GM23338 (cell line): ENCODE measurements around the gene OR10AD1. TPM values are rescaled to one million over a fixed set of nuclear protein-coding genes. Genes with fewer than 3 reads are reported as not detected.
A peak's percentile ranks its signal among the peaks of the same experiment; 100 is the strongest.

Source experiments
- ATAC-seq: fragments of 200-7000 bp; cut with Tn5 transposase; 3 replicates; pipeline ENCODE4 v1.9.1; 2020
- DNase-seq: peaks from one replicate; pipeline ENCODE4 v3.0.0-alpha.2; 2015; ENCODE audit warnings: low spot score
- H2AFZ ChIP-seq: fragments of 200-600 bp; sonication (generic); 2 replicates; pipeline ENCODE4 v1.8.0; 2016; ENCODE audit warnings: antibody characterized with exemption, mild to moderate bottlenecking, moderate library complexity
- H3F3A ChIP-seq: fragments of 200-600 bp; sonication (generic); replicated peaks from 2 replicates; pipeline ENCODE4 v1.8.0; 2017; ENCODE audit warnings: antibody characterized with exemption, mixed run types, low read depth
- H3K27ac ChIP-seq: fragments of 200-600 bp; sonication (generic); 2 replicates; pipeline ENCODE4 v1.6.1; 2016; ENCODE audit warnings: low read depth
- H3K27me3 ChIP-seq: fragments of 200-600 bp; sonication (generic); 2 replicates; pipeline ENCODE4 v1.8.0; 2016; ENCODE audit warnings: mild to moderate bottlenecking, mixed run types, moderate library complexity; ENCODE audit not compliant: insufficient read depth
- H3K36me3 ChIP-seq: fragments of 200-600 bp; sonication (generic); 2 replicates; pipeline ENCODE4 v1.8.0; 2016; ENCODE audit warnings: mild to moderate bottlenecking; ENCODE audit not compliant: insufficient read depth
- H3K4me1 ChIP-seq: fragments of 200-600 bp; sonication (generic); 2 replicates; pipeline ENCODE4 v1.8.0; 2016; ENCODE audit warnings: mild to moderate bottlenecking, moderate library complexity; ENCODE audit not compliant: insufficient read depth
- H3K4me2 ChIP-seq: fragments of 200-600 bp; sonication (generic); 2 replicates; pipeline ENCODE4 v1.7.1; 2017; ENCODE audit warnings: mixed run types
- H3K4me3 ChIP-seq: fragments of 200-600 bp; sonication (generic); 2 replicates; pipeline ENCODE4 v1.6.1; 2016; ENCODE audit warnings: mixed run types
- H3K79me2 ChIP-seq: fragments of 200-600 bp; sonication (generic); replicated peaks from 2 replicates; pipeline ENCODE4 v1.8.0; 2017; ENCODE audit warnings: mild to moderate bottlenecking; ENCODE audit not compliant: insufficient read depth
- H3K9me2 ChIP-seq: fragments of 200-600 bp; sonication (generic); 2 replicates; pipeline ENCODE4 v1.8.0; 2017; ENCODE audit not compliant: insufficient read depth
- H4K20me1 ChIP-seq: fragments of 200-600 bp; sonication (generic); replicated peaks from 2 replicates; pipeline ENCODE4 v1.8.0; 2017; ENCODE audit warnings: mild to moderate bottlenecking; ENCODE audit not compliant: insufficient read depth
- H3K27ac Mint-ChIP-seq: 2 replicates; pipeline ENCODE4 v1.8.0; 2020; ENCODE audit warnings: inconsistent platforms, mild to moderate bottlenecking, moderate library complexity, mixed read lengths
- H3K27me3 Mint-ChIP-seq: 3 replicates; pipeline ENCODE4 v1.8.0; 2022; ENCODE audit warnings: low read depth, mild to moderate bottlenecking, moderate library complexity, mixed read lengths, inconsistent platforms; ENCODE audit not compliant: insufficient read depth, poor library complexity
- H3K36me3 Mint-ChIP-seq: 3 replicates; pipeline ENCODE4 v1.8.0; 2021; ENCODE audit warnings: low read depth, mild to moderate bottlenecking, inconsistent platforms, moderate library complexity, mixed read lengths
- H3K4me1 Mint-ChIP-seq: 3 replicates; pipeline ENCODE4 v1.8.0; 2020; ENCODE audit warnings: mild to moderate bottlenecking, inconsistent platforms, mixed read lengths
- H3K4me3 Mint-ChIP-seq: 3 replicates; pipeline ENCODE4 v1.8.0; 2021; ENCODE audit warnings: moderate library complexity, mild to moderate bottlenecking, inconsistent platforms, mixed read lengths
- H3K9me3 Mint-ChIP-seq: 3 replicates; pipeline ENCODE4 v1.8.0; 2020; ENCODE audit warnings: moderate library complexity, mild to moderate bottlenecking, inconsistent platforms, mixed read lengths
- CREB1 ChIP-seq: fragments of 250-450 bp; sonication (Bioruptor Pico); IDR thresholded peaks from 2 replicates; pipeline ENCODE4 v1.5.0; 2020; ENCODE audit warnings: low read depth, mild to moderate bottlenecking, moderate library complexity
- CTCF ChIP-seq, 2 experiments: fragments of 200-600 bp in 1 of 2; sonication (generic) in 1 of 2; conservative IDR thresholded peaks; 2 replicates each; pipeline versions ENCODE4 v1.5.1 to v1.6.1; 2016 to 2017; ENCODE audit warnings: antibody characterized with exemption in 2 of 2, low read depth in 2 of 2, mild to moderate bottlenecking in 2 of 2, moderate library complexity in 1 of 2
- EZH2 ChIP-seq: fragments of 200-600 bp; sonication (generic); IDR thresholded peaks from one replicate; pipeline ENCODE4 v1.8.0; 2017; ENCODE audit warnings: antibody characterized with exemption, mild to moderate bottlenecking, low read depth; ENCODE audit not compliant: unreplicated experiment
- EZH2phosphoT487 ChIP-seq: fragments of 200-600 bp; sonication (generic); IDR thresholded peaks from one replicate; pipeline ENCODE4 v1.8.1; 2018; ENCODE audit warnings: antibody characterized with exemption; ENCODE audit not compliant: unreplicated experiment
- POLR2AphosphoS5 ChIP-seq: IDR thresholded peaks from 2 replicates; pipeline ENCODE4 v1.6.1; 2016; ENCODE audit warnings: antibody characterized with exemption, low read depth
- ZNF114 ChIP-seq: fragments of 250-450 bp; sonication (Bioruptor Pico); IDR thresholded peaks from 2 replicates; pipeline ENCODE4 v1.5.0; 2020; ENCODE audit warnings: mild to moderate bottlenecking, moderate library complexity
- polyA plus RNA-seq: library from polyadenylated mRNA; unstranded; fragments of >200 nt; fragmentation: Nextera tagmentation; extraction: Ambion mirVana; gene quantifications from 2 replicates; pipeline ENCODE4 v1.2.1, GENCODE V29; 2016
- total RNA-seq: library from RNA; depleted of rRNA; stranded (reverse); fragments of >200 nt; shearing (Covaris generic); gene quantifications from 2 replicates; pipeline ENCODE4 v1.2.3, GENCODE V29; 2014
- TF ChIP-seq, protein P1 (sequence below): IDR thresholded peaks from 2 replicates; pipeline ENCODE4 v1.6.1; 2016; ENCODE audit warnings: antibody characterized with exemption

Gene OR10AD1
- total and polyA plus RNA-seq, 2 experiments from 2014 or later = not detected

- H3F3A ChIP-seq = no peaks in the 10 kb centered on the region
- peak overlapping the region; percentile 53 for H2AFZ ChIP-seq
- Mint-ChIP-seq H3K4me1 (peaks cover 10% of the 10 kb centered on the region; the same call in 2 of the 3 replicates), H3K9me3 (peaks cover 19% of the 10 kb centered on the region), H3K4me3 (peak overlapping the region; percentile 79), H3K27ac (peak overlapping the region; percentile 95), H3K27me3 (peaks cover 49% of the 10 kb centered on the region), H3K36me3 (peaks cover 17% of the 10 kb centered on the region)
- H3K79me2 ChIP-seq = no peaks in the 10 kb centered on the region
- H3K36me3 ChIP-seq = no peaks in the 10 kb centered on the region
- DNase-seq (peak; percentile 56), ATAC-seq (peak; percentile 19)
- peak overlapping the region; percentile 80 for H3K4me2 ChIP-seq
- peak overlapping the region; percentile 78; the same call in 1 of the 2 replicates for H3K27ac ChIP-seq
- H4K20me1 ChIP-seq = no peaks in the 10 kb centered on the region
- H3K4me3 ChIP-seq = peak overlapping the region; percentile 63
- peaks cover 68% of the 10 kb centered on the region for H3K27me3 ChIP-seq
- TF ChIP-seq POLR2AphosphoS5 (no peak), CTCF (conservative IDR thresholded peaks at IDR 0.05; ENCODE audit: low read depth in 2 of 2) (no peak), EZH2 (peak; percentile 8), CREB1 (CRISPR knock-in tag) (no peak), ZNF114 (CRISPR knock-in tag) (no peak)
- TF ChIP-seq, protein P1, sequence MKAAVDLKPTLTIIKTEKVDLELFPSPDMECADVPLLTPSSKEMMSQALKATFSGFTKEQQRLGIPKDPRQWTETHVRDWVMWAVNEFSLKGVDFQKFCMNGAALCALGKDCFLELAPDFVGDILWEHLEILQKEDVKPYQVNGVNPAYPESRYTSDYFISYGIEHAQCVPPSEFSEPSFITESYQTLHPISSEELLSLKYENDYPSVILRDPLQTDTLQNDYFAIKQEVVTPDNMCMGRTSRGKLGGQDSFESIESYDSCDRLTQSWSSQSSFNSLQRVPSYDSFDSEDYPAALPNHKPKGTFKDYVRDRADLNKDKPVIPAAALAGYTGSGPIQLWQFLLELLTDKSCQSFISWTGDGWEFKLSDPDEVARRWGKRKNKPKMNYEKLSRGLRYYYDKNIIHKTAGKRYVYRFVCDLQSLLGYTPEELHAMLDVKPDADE = no peak
- peaks cover 8% of the 10 kb centered on the region for H3K4me1 ChIP-seq
- no peaks in the 10 kb centered on the region for H3K9me2 ChIP-seq
These were observed 4.5 kb downstream of the OR10AD1 start for GRCh38 chr12:48198672-48198971.

DNA sequence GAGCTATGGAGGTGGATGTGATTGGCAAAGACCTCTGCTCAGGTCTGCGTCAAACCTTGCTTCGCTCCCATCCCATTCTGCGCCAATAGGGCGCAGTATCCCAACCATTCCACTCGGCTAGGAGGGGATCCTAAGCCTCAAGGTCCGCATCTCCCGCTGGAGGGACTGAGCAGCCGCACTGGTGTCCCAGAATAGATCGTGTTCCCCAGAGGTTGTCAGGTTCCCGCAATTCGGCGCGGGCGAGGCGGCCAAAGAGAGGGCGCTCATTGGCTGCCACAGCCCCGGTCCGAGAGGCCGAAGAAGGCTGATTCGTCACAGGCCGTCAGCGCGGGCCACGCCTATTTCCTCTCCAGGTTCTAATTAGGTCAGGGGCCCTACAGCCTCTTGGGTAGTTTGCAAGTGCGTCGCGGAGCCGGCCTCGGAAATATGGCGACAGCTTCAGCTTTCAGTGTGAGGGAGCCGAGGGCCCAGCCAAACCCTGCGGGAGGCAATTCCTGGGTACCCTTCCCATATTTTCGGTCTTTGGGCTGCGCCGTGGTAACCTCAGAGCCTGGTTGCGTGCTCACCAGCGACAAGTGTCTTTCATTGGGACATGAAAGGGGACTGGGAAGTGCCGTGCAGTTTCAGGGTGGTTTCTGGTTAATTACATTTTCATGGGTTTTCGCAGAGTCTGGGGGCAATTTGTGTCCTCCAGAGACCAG, 5.0 kb downstream of the OR10AD1 start:
- peaks cover 8% of the 10 kb centered on the region for H3K4me1 ChIP-seq
- peaks cover 10% of the 10 kb centered on the region; the same call in 2 of the 3 replicates for H3K4me1 Mint-ChIP-seq
- ATAC-seq = peak; percentile 96
- H3K79me2 ChIP-seq = no peaks in the 10 kb centered on the region
- H3K27me3 Mint-ChIP-seq = peaks cover 45% of the 10 kb centered on the region
- DNase-seq = peak; percentile 99
- peak overlapping the region; percentile 80 for H3K4me2 ChIP-seq
- no peaks in the 10 kb centered on the region for H3K9me2 ChIP-seq
- peak overlapping the region; percentile 95 for H3K27ac Mint-ChIP-seq
- peak overlapping the region; percentile 78 for H3K27ac ChIP-seq
- peaks cover 17% of the 10 kb centered on the region for H3K36me3 Mint-ChIP-seq
- peak overlapping the region; percentile 79 for H3K4me3 Mint-ChIP-seq
- peaks cover 66% of the 10 kb centered on the region for H3K27me3 ChIP-seq
- H3F3A ChIP-seq = no peaks in the 10 kb centered on the region
- H4K20me1 ChIP-seq = no peaks in the 10 kb centered on the region
- peak overlapping the region; percentile 88 for H2AFZ ChIP-seq
- H3K9me3 Mint-ChIP-seq = peaks cover 14% of the 10 kb centered on the region
- peak overlapping the region; percentile 63 for H3K4me3 ChIP-seq
- TF ChIP-seq EZH2phosphoT487 (no peak), CTCF (conservative IDR thresholded peaks at IDR 0.05; ENCODE audit: low read depth in 2 of 2) (peak in 1 of 2 experiments; percentile 28; a peak in 2 of 4 replicates), POLR2AphosphoS5 (peak; percentile 83), CREB1 (CRISPR knock-in tag) (peak; percentile 76), EZH2 (no peak)
- TF ChIP-seq, protein P1 = peak; percentile 55; the same call in 1 of the 2 replicates
- no peaks in the 10 kb centered on the region for H3K36me3 ChIP-seq
